Lower leg skin (tissue), 3 donors: Measurements from ENCODE around the gene PIP4K2A.

Experiments used
- CTCF ChIP-seq, 3 donors: fragments of 450-650 bp; IDR thresholded peaks; one replicate each; pipeline ENCODE4 v1.5.1; 2016; ENCODE audit warnings: antibody characterized with exemption in 3 of 3, mild to moderate bottlenecking in 3 of 3, moderate library complexity in 2 of 3
- POLR2A ChIP-seq, 2 donors: fragments of 450-650 bp; IDR thresholded peaks; one replicate each; pipeline ENCODE4 v1.6.1; 2016 to 2017; ENCODE audit warnings: antibody characterized with exemption in 2 of 2, mild to moderate bottlenecking in 1 of 2, moderate library complexity in 1 of 2

DNA sequence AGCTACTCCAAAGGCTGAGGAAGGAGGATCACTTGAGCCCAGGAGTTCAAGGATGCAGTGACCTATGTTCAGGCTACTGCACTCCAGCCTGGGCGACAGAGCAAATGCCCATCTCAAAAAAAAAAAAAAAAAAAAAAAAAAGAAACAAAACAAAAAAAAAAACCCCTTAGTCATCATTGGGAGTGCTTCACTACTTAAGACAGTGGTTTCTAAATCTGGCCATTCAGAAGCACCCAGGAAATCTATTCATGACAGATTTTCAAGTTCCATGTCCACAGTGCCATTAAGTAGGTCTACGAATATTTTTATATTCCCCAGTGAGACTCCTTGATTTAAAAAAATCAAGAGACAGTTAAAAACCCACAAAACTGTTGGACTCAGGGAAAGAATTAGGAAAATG is 182.9 kb downstream of the PIP4K2A start:
- no peak for TF ChIP-seq CTCF (IDR thresholded peaks at IDR 0.05)
- no peak for TF ChIP-seq POLR2A (IDR thresholded peaks at IDR 0.05)
